Endothelial cell of hepatic sinusoid (primary cell): ENCODE data around the gene NEMP2.

ENCODE experiments used
- in situ Hi-C: cut with HindIII; loops from 2 replicates; pipeline ENCODE4 v1.10.0; 2017; ENCODE audit warnings: low sequenced_read_pairs

The NEMP2 gene

DNA sequence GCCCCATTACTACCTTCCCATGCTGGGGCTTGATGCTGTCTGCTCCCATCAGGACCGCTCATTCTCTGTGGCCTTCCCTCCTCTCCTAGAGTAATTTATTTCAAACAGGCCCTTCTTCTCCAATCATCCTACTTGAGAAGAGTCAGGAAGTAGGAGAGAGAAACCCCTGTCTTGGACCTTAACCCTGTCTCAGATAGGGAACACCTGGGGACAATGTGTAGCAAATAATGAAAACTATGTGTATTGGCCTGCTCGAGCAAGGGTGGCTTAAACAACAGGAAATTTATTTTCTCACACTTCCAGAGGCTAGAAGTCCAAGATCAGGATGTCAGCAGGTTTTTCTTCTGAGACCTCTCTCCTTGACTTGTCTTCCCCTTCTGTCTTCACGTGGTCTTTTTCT, 26.6 kb upstream of the NEMP2 start:
- in situ Hi-C loops: no loop called here

DNA sequence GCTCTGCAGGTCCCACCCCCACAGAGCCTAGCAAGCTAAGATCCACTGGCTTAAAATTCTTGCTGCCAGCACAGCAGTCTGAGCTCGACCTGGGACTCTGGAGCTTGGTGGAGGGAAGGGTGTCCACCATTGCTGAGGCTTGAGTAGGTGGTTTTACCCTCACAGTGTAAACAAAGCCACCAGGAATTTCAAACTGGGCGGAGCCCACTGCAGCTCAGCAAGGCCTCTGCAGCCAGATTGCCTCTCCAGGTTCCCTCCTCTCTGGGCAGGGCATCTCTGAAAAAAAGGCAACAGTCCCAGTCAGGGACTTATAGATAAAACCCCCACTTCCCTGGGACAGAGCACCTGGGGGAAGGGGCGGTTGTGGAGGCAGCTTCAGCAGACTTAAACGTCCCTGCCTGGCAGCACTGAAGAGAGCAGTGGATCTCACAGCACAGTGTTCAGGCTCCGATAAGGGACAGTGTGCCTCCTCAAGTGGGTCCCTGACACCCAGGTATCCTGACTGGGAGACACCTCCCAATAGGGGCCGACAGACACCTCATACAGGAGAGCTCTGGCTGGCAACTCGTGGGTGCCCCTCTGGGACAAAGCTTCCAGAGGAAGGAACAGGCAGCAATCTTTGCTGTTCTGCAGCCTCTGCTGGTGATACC, 20.0 kb upstream of the NEMP2 start:
- in situ Hi-C loops: no loop called here

DNA sequence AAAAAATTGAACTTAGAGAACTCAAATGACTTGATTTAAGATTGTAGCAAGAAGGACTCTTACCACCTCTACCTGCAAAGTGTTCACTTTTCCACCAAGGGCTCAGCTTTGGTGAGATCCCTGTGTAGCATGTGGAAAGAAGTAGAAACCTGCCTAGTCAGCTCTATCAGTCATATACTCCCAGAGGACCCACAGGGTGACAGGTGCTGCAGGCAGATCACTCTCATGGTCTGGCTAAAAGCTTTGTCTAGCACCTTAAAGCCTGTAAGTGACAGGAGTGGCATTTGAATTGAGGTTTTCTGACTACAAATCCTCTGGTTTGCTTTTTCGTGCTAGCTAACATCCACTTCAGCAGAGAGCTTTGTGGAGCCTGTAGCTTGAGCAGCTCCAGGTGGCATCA, 18.7 kb upstream of the NEMP2 start:
- in situ Hi-C loops: no loop called here

DNA sequence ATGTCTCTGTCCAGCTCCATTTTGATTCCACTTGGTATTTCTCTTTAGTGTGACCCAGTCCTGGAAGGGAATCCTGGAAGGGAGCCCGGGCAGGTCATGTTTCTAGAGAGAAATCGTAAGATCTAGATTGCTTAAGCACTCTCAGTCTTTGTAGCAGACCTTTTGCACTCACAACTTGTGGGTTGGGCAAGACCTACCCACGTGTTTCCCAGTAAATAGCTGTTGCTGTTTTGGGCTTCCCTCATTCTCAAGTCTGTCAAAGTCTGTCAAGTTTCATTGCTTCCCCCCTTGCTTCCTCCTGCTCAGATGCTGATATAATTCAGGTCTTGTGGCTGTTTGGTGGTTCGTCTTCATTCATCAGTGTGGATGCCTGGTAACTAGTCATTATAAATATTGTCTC, 17.4 kb upstream of the NEMP2 start:
- in situ Hi-C loops: no loop called here

DNA sequence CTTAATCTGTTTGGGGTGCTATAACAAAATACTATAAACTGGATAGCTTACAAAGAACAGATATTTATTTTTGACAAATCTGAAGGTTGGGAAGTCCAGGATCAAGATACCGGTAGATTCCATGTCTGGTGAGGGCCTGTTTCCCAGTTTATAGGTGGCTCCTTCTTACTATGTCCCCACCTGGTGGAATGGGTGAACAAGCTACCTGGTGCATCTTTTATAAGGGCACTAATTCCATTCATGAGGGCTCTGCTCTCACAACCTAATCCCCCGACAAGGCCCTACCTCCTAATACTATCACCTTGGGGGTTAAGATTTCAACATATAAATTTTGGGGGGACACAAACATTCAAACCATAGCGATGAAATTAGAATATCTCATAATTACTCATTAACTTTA, 15.6 kb upstream of the NEMP2 start:
- in situ Hi-C loops: no loop called here

DNA sequence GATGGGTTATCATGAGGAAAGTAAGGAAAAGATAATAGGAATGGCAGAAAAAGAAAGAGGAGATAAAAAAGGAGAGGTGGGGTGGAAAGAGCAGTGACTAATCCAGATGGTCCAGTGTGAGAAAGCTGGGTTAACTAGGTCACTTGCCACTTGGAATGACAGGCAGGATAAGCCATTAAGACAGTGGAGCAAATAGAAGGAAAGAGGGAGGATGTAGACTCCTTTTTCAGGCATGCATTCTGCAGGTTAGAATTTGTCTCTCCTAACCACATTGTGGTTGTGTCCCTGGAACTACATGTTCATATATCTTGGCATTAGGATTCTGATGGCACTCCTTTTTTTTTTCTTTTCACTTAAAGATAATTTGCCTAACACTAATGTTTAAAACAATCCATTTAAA, 13.4 kb upstream of the NEMP2 start:
- in situ Hi-C loops: no loop called here

DNA sequence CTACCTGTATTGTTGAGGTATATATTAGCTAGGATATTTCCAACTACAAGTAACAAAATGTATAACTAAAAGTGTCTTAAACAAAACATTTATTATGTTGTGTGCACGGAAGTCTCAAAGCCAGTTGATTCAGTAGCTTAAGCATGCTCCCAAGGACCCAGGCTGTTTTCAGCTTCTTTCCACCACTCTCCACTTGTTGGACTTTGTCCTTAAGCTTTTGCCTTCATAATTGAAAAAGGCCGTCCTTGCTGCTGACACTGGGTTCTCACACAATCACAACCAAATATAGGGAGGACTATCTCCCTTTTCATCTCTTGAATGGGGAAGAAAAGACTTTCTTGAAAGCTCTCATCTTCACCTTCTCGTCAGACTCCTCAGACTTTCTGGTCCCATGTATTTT, 12.2 kb upstream of the NEMP2 start:
- in situ Hi-C loops: no loop called here

DNA sequence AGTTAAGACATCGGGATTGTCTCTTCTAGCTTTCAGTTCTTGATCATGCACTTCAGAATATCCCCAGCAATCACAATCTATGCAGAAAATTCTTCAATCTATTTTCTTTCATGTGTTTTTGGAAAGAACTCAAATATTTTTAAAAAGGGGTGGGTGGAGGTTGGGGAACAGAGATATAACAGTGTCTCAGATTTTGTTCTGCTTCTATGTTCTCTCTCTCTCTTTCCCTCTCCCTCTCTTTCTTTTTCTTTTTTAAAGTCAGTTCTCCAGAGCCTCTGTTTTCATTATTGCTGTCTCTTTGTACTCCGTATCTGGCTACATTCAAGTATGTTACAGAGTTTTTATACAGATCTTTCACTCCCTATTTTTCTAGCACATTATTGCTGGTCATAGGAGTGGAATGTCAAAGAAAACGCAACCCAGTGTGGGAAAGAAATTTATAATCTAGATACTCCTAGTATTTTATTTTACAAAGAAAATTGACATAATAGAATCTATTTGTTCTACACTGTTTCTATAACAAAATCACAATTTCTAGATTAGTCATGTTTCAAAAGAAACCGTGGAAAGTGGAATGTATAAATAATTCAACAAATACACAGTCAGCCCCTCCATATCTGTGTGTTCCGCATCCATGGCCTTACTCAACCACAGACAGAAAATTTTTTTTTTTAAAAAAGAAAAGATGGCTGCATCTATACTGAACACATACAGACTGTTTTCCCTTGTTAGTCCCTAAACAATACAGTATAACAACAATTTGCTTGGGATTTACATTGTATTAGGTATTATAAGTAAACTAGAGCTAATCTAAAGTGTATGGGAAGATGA, 11.2 kb upstream of the NEMP2 start:
- in situ Hi-C loops: no loop called here

GRCh38 chr2:190545093-190545492, 10.6 kb upstream of the NEMP2 start:
- in situ Hi-C loops: no loop called here

- in situ Hi-C loops: no loop called here
These were observed 5.5 kb upstream of the NEMP2 start for GRCh38 chr2:190540048-190540447.

GRCh38 chr2:190538201-190538600, 3.7 kb upstream of the NEMP2 start:
- in situ Hi-C loops: no loop called here

DNA sequence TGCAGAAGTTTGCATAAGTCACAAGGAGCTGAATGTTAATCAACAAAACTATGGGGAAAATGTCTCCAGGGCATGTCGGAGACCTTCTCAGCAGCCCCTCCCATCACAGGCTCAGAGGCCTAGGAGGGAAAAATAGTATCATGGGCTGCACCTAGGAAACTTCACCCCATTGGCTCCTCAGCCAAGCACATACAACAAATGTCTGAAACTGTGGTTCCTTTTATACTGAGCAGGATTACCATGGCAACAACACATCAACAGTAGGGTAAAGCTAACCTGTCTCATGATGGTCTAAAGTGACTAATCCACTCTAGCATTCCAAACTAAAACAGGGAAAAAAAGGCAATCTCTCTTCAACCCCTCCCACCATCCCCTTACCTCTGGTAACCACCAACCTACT, 3.2 kb upstream of the NEMP2 start:
- in situ Hi-C loops: no loop called here

DNA sequence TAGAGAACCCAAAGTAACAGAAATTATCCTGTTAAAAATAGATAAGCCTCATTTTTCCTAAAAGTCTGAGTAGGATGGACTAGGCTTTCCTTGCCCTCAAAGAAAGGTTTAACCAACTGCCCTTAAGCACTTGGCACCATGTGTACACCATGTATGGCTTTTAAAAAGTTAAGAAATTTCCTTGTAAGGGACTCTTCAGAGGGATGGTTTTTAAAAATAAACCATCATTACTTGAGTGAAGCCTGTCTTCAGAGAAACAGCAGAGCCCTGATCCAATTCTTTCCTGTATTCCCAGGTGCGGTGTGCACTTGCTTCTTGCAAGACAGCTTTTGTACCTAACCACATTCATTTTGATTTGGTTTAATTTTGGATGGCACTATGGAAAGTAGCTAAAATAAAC, 1.1 kb upstream of the NEMP2 start:
- in situ Hi-C loops: no loop called here

DNA sequence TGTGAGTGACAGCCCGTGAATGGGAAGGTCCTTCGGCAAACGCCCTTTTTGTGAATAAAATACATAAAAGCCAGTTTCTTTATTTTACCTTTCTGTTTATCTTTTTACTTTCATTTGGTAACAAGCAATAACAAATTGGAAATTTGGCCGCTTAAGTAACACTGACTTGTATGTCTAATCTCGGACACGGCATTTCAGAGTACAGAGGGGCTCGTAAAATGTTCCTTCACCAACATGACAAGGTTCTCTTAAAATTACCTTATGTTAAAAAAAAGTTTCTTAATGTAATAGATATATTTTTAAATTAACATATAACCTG, 558 bp upstream of the NEMP2 start:
- in situ Hi-C loops: no loop called here

DNA sequence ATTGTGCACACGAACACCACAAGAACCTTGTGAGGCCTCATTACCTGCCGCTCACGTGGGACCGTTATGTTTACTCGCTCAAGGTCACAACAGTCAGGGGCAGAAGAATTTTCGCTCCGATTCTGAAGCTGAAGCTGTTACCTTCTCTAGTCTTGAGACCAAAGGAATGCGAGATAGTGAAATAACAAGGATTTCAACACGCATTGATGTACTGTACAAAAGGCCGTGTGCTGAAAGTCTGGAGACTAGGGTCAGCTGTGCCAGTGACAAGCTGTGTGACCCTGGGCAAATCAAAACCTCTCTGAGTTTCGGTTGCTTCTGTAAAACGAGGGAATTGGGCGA, 583 bp downstream of the NEMP2 start:
- in situ Hi-C loops: no loop called here

DNA sequence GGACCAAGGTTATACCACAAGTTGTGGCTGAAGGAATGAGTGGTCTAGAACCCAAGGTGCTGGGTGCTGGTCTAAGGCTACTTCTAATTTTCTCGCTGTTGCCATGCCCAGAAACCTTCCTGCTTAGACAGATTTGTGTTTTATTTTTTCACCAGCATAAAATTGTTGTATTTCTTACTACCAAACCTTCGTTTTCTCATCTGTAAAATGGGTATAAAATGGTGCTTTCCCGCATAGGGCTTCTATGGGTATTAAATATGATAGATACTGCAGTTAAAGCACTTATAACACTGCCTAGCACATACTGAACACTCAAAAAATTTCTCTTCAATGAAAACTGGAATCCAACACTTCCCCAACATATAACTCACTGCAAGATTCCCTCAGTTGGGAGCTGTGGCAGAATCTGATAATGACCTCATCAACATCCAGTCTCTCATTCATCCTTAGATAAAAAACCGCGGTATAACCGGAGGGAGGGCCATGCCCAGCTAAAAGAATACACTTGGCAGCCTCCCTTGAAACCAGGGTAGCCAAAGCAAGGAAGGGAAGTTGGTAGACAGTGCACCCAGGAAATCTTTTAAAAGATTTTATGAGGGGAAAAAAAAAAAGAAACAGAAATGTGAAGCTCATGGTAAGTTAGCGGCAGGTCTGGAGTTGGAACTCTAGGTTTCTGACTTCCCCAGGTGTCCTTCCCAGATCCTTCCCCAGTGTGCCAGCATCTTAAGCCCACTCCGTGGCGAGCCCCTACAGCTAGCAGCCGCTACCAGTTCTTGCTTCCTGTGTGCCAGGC, 1.2 kb downstream of the NEMP2 start:
- in situ Hi-C loops: no loop called here

- in situ Hi-C loops: no loop called here
These were observed 1.9 kb downstream of the NEMP2 start for GRCh38 chr2:190532581-190532980.

DNA sequence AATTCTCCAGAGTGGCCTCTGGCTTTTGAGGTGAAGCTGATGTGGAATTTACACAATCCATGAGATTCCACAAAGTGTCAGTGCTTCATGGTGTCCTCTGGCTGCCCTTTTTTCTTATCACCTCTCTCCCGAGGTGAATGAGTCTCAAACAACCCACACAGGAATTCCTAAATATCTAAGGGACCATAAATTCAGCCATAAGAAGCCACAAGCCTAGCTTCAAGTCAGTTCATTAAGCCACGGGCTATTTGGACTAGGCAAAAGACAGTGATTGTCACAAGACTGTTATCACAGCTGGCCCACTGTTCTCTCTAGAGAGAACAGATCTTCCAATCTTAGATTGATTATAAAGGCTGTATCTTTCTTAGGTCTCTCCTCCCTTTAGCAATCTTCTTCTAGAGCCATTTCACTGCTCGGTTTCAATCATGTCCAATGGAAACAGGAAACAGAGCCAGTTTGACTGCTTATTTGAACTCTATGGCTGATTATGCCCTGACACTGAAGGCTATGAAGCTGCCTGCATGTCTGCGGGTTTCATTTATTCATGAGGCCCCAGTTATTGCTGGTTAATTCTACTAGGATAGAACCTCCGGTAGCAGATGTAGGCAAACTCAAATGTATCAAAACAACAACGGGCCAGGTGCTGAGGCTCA, 4.1 kb downstream of the NEMP2 start:
- in situ Hi-C loops: no loop called here

GRCh38 chr2:190529486-190530247, 4.9 kb downstream of the NEMP2 start:
- in situ Hi-C loops: no loop called here

GRCh38 chr2:190528521-190529001, 6.0 kb downstream of the NEMP2 start:
- in situ Hi-C loops: no loop called here

- in situ Hi-C loops: no loop called here
These were observed 6.6 kb downstream of the NEMP2 start for GRCh38 chr2:190527918-190528317.
